DOHH2 (cell line): ENCODE data around the gene PFKL.

Source experiments
- EZH2phosphoT487 ChIP-seq: fragments of 200-600 bp; sonication (generic); IDR thresholded peaks from 2 replicates; pipeline ENCODE4 v1.6.1; 2017; ENCODE audit warnings: borderline replicate concordance, mild to moderate bottlenecking, antibody characterized with exemption, low read length, moderate library complexity, mixed read lengths
- TF ChIP-seq, protein P1 (sequence below): fragments of 200-600 bp; sonication (generic); IDR thresholded peaks from one replicate; pipeline ENCODE4 v1.5.1; 2014; ENCODE audit warnings: antibody characterized with exemption, mild to moderate bottlenecking, low read depth, low read length; ENCODE audit not compliant: poor library complexity, severe bottlenecking

DNA sequence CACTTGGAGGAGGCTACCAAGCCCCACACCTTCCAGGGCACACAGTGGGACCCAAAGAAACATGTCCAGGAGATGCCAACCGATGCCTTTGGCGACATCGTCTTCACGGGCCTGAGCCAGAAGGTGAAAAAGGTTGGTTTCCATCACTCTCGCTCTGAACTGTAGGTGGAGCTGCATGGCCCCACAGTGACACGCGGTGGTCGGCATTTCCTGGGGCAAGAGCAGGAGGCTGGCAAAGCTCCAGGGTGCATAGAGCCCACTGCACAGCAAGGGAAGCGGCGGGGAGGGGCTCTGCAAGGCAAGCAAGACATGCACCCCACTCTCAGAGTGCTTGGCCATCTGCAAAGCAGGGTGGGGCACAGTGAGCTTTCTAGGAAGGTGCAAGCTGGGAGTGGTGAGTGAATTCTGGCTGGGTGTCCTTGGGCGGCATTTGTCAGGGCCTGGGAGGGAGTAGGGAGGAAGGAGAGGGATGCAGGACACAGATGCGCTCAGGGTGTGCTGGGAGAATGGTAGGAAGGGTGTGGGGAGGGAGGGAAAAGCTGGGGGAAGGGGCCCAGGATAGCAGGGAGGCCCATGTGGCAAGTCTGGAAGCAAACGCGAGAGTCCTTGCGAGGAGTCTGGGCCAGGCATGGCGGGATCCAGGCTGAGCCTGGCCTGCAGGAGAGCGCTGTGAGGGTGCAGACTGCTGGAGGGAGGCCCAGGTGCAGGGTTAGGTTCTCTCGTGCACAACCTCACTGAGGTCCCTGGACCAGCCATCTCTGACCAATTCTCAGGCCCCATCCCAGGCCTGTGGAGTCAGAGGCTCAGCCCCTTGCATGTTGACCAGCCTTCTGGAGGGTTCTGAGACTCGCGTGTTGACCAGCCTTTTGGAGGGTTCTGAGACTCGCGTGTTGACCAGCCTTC lies 64.5 kb downstream of the PFKL start:
- TF ChIP-seq, protein P1, sequence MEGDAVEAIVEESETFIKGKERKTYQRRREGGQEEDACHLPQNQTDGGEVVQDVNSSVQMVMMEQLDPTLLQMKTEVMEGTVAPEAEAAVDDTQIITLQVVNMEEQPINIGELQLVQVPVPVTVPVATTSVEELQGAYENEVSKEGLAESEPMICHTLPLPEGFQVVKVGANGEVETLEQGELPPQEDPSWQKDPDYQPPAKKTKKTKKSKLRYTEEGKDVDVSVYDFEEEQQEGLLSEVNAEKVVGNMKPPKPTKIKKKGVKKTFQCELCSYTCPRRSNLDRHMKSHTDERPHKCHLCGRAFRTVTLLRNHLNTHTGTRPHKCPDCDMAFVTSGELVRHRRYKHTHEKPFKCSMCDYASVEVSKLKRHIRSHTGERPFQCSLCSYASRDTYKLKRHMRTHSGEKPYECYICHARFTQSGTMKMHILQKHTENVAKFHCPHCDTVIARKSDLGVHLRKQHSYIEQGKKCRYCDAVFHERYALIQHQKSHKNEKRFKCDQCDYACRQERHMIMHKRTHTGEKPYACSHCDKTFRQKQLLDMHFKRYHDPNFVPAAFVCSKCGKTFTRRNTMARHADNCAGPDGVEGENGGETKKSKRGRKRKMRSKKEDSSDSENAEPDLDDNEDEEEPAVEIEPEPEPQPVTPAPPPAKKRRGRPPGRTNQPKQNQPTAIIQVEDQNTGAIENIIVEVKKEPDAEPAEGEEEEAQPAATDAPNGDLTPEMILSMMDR: no peak
- TF ChIP-seq EZH2phosphoT487: no peak
